CD8-positive, alpha-beta memory T cell (primary cell): ENCODE results near the gene AK9. TPM values are rescaled to one million over a fixed set of nuclear protein-coding genes. Genes with fewer than 3 reads are reported as not detected.

Experiments
- CTCF ChIA-PET: fragments of 350-600 bp; sonication (Branson Sonifier 250); formaldehyde crosslinking; loops from one replicate; lab custom pipeline; 2021; ENCODE audit warnings: antibody characterized with exemption; lab: Charles Lee
- POLR2A ChIA-PET: fragments of 350-600 bp; sonication (Branson Sonifier 250); formaldehyde crosslinking; loops from one replicate; lab custom pipeline; 2021; ENCODE audit warnings: antibody characterized with exemption; lab: Charles Lee
- DNase-seq, 5 donors: peaks; one replicate each; pipeline versions ENCODE4 v3.0.0 to v3.0.0-alpha.2; 2020 to 2022; ENCODE audit warnings: mixed read lengths in 1 of 5
- H3K27ac ChIP-seq: one replicate; pipeline ENCODE4 v1.7.0; 2013; ENCODE audit warnings: low read depth, mild to moderate bottlenecking, low read length, moderate library complexity
- H3K27me3 ChIP-seq: 2 replicates; pipeline ENCODE4 v1.7.0; 2013; ENCODE audit warnings: low read length, mild to moderate bottlenecking; ENCODE audit not compliant: insufficient read depth, poor library complexity, severe bottlenecking
- H3K36me3 ChIP-seq: 2 replicates; pipeline ENCODE4 v1.7.0; 2013; ENCODE audit warnings: mild to moderate bottlenecking, low read length, moderate library complexity; ENCODE audit not compliant: insufficient read depth
- H3K4me1 ChIP-seq: 2 replicates; pipeline ENCODE4 v1.7.0; 2013; ENCODE audit warnings: mild to moderate bottlenecking, low read length, moderate library complexity; ENCODE audit not compliant: insufficient read depth
- H3K4me3 ChIP-seq: 2 replicates; pipeline ENCODE4 v1.7.0; 2013; ENCODE audit warnings: mild to moderate bottlenecking, low read length
- H3K9me3 ChIP-seq: 2 replicates; pipeline ENCODE4 v1.7.0; 2013; ENCODE audit warnings: mild to moderate bottlenecking, low read length
- H3K27ac Mint-ChIP-seq, 8 donors: one replicate each; pipeline ENCODE4 v1.8.0; 2020 to 2021; ENCODE audit warnings: mixed read lengths in 8 of 8, mild to moderate bottlenecking in 6 of 8, inconsistent platforms in 3 of 8, moderate library complexity in 3 of 8
- H3K27me3 Mint-ChIP-seq, 2 donors: one replicate each; pipeline ENCODE4 v1.8.0; 2020 to 2021; ENCODE audit warnings: mixed read lengths in 2 of 2, mild to moderate bottlenecking in 1 of 2, moderate library complexity in 1 of 2
- H3K36me3 Mint-ChIP-seq, 3 donors: one replicate each; pipeline ENCODE4 v1.8.0; 2020 to 2021; ENCODE audit warnings: mixed read lengths in 3 of 3, inconsistent platforms in 1 of 3, mild to moderate bottlenecking in 1 of 3
- H3K4me1 Mint-ChIP-seq, 3 donors: one replicate each; pipeline ENCODE4 v1.8.0; 2020 to 2021; ENCODE audit warnings: mixed read lengths in 3 of 3, inconsistent platforms in 1 of 3, mild to moderate bottlenecking in 1 of 3
- H3K4me3 Mint-ChIP-seq, 7 donors: one replicate each; pipeline ENCODE4 v1.8.0; 2020 to 2021; ENCODE audit warnings: mixed read lengths in 7 of 7, mild to moderate bottlenecking in 6 of 7, moderate library complexity in 4 of 7, inconsistent platforms in 2 of 7
- H3K9me3 Mint-ChIP-seq, 5 donors: one replicate each; pipeline ENCODE4 v1.8.0; 2020 to 2022; ENCODE audit warnings: mixed read lengths in 5 of 5, mild to moderate bottlenecking in 3 of 5, moderate library complexity in 2 of 5, inconsistent platforms in 1 of 5
- polyA plus RNA-seq: library from polyadenylated mRNA; unstranded; fragments of 300-500 nt; fragmentation: Illumina TruSeq; gene quantifications from one replicate; pipeline ENCODE4 v1.2.3, GENCODE V29; 2021
- total RNA-seq, 2 experiments: library from RNA; stranded (reverse); gene quantifications; one replicate each; pipeline ENCODE4 v1.2.3, GENCODE V29; 2021

Gene AK9
- total and polyA plus RNA-seq, 3 experiments from 2014 or later: 5.1 to 6.8 (median 5.6) TPM

DNA sequence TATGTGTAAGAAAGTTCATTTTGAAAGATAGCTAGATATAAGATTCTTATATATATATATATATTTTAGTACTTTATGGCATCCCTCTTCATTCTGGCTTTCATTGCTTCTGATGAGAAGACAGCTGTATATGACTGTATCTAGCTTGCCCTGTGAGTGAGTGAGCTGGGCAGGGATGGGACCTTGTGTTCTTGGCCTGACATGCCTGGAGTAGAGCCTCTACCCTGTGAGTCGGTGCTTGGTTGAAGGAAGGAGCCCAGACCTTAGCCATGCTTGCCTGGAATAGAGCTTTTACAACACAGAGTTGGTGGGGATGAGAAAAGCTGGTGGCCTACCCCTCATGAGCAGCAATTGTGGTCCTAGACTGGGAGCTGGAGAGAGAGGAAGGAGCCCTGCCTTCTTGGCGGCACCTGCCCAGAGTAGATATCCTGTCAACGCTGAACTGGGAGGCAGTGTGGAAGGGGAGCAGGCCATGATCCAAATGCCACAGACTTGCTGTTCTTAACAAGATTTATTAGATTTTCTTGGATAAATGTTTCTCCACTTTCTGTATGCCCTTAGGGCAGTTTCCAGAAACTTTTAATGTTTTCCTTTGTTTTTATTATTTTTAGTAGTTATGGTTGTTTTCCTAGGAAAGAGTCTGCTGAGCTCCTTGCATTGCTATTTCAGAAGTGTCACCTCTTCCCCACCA is 31.7 kb upstream of the AK9 start:
- no peak overlapping the region for H3K4me3 ChIP-seq
- ChIA-PET POLR2A (no interaction called here), CTCF (no interaction called here)
- DNase-seq: no peak
- Mint-ChIP-seq H3K27ac (peak overlapping the region in 1 of 8 donors; percentile 24), H3K4me3 (no peak overlapping the region), H3K27me3 (no peaks in the 10 kb centered on the region), H3K4me1 (peaks cover 0 to 6% (median 3%) of the 10 kb centered on the region in 3 donors), H3K36me3 (peaks cover 30 to 78% (median 36%) of the 10 kb centered on the region in 3 donors), H3K9me3 (peaks cover 0 to 3% (median 2%) of the 10 kb centered on the region in 5 donors)
- H3K4me1 ChIP-seq: no peaks in the 10 kb centered on the region
- H3K27ac ChIP-seq: no peak overlapping the region
- no peaks in the 10 kb centered on the region for H3K27me3 ChIP-seq
- no peaks in the 10 kb centered on the region for H3K36me3 ChIP-seq
- no peaks in the 10 kb centered on the region for H3K9me3 ChIP-seq

DNA sequence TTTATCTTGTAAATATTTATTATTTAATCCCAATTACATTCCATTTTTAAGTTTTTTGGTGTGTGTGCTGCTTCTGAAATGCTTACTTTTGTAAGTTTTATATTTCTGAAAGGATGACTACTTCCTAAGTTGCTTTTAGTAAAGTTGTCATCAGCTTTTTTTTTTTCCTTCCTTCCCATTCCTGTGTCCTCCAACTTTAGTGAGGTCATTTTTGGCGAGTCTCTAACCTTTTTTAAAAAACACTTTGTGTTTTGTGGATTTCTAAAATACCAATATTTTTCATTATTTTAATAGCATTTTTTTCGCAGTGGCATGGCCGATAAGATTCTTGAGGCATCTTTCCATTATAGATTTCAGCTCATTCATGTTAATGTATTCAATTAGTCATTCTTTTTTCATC is 31.0 kb upstream of the AK9 start:
- Histone ChIP-seq H3K27me3 (no peaks in the 10 kb centered on the region), H3K36me3 (no peaks in the 10 kb centered on the region), H3K9me3 (no peaks in the 10 kb centered on the region), H3K4me3 (no peak overlapping the region), H3K27ac (no peak overlapping the region), H3K4me1 (no peaks in the 10 kb centered on the region)
- ChIA-PET POLR2A (no interaction called here), CTCF (no interaction called here)
- Mint-ChIP-seq H3K4me1 (peaks cover 0 to 6% (median 3%) of the 10 kb centered on the region in 3 donors), H3K9me3 (peaks cover 0 to 3% (median 2%) of the 10 kb centered on the region in 5 donors), H3K27me3 (no peaks in the 10 kb centered on the region), H3K4me3 (no peak overlapping the region), H3K36me3 (peaks cover 30 to 78% (median 38%) of the 10 kb centered on the region in 3 donors), H3K27ac (no peak overlapping the region)
- DNase-seq: no peak

DNA sequence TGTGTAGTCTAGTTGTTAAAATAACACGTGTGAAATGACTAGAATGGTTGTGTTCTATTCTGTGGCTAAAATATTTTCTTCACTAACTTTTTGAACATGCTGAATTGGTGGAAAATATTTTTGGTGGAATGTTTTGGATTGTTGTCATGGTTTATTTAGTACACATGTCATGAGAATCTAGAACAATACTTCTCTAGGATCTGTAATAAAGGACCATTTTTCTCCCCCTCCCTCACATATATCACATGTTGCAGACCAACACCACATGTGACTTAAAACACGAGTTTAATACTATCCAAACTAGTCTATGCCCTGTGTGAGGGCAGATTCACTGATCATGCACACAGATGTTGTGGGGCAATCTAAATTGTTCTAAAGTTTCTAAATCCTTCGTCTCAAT is 29.3 kb upstream of the AK9 start:
- Histone ChIP-seq H3K4me3 (no peak overlapping the region), H3K9me3 (no peaks in the 10 kb centered on the region), H3K36me3 (no peaks in the 10 kb centered on the region), H3K27me3 (no peaks in the 10 kb centered on the region), H3K4me1 (no peaks in the 10 kb centered on the region), H3K27ac (no peak overlapping the region)
- CTCF ChIA-PET: no interaction called here
- Mint-ChIP-seq H3K36me3 (peaks cover 22 to 79% (median 29%) of the 10 kb centered on the region in 3 donors), H3K4me1 (peaks cover 0 to 3% (median 0%) of the 10 kb centered on the region in 3 donors), H3K4me3 (no peak overlapping the region), H3K9me3 (peaks cover 0 to 2% (median 1%) of the 10 kb centered on the region in 5 donors), H3K27me3 (no peaks in the 10 kb centered on the region), H3K27ac (no peak overlapping the region)
- POLR2A ChIA-PET: no interaction called here
- no peak for DNase-seq

DNA sequence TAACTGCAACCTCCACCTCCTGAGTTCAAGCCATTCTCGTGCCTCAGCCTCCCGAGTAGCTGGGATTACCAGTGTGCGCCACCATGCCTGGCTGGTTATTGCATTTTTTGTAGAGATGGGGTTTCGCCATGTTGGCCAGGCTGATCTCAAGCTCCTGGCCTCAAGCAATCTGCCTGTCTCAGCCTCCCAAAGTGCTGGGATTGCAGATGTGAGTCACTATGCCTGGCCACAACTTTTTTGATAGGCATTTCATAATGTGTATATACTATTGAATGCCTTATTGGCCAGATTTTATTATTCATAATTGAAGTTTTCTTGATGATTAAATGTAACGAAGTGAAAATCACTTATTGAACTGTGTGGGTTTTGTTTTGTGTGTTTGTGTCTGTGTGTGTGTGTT is 28.0 kb upstream of the AK9 start:
- no peak overlapping the region for H3K27ac Mint-ChIP-seq
- DNase-seq: no peak

DNA sequence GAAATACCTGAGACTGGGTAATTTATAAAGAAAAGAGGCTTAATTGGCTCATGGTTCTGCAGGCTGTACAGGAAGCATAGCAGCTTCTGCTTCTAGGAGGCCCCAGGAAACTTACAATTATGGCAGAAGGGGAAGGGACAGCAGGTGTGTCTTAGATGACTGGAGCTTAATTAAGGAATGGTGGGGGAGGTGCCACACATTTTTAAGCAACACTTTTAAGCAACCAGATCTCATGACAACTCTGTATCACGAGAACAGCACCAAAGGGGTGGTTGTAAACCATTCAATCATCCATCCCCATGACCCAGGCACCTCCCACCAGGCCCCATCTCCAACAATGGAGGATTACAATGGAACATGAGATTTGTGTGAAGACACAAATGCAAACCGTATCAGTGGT is 27.0 kb upstream of the AK9 start:
- H3K36me3 Mint-ChIP-seq: peaks cover 5 to 64% (median 17%) of the 10 kb centered on the region in 3 donors
- ChIA-PET CTCF (no interaction called here), POLR2A (no interaction called here)
- peaks cover 0 to 5% (median 2%) of the 10 kb centered on the region in 3 donors for H3K4me1 Mint-ChIP-seq
- no peaks in the 10 kb centered on the region for H3K9me3 Mint-ChIP-seq
- H3K4me1 ChIP-seq: no peaks in the 10 kb centered on the region
- H3K4me3 ChIP-seq: no peak overlapping the region
- H3K4me3 Mint-ChIP-seq: no peak overlapping the region
- DNase-seq: no peak
- H3K9me3 ChIP-seq: no peaks in the 10 kb centered on the region
- no peak overlapping the region for H3K27ac ChIP-seq
- peak overlapping the region in 1 of 8 donors; percentile 44 for H3K27ac Mint-ChIP-seq
- H3K27me3 ChIP-seq: no peaks in the 10 kb centered on the region
- no peaks in the 10 kb centered on the region for H3K36me3 ChIP-seq
- H3K27me3 Mint-ChIP-seq: no peaks in the 10 kb centered on the region

More for the DNA sequence above, 28.0 kb upstream of the AK9 start:
- H3K27me3 Mint-ChIP-seq: no peaks in the 10 kb centered on the region
- H3K27me3 ChIP-seq: no peaks in the 10 kb centered on the region
- peaks cover 0 to 5% (median 0%) of the 10 kb centered on the region in 3 donors for H3K4me1 Mint-ChIP-seq
- H3K36me3 ChIP-seq: no peaks in the 10 kb centered on the region
- H3K4me1 ChIP-seq: no peaks in the 10 kb centered on the region
- no peak overlapping the region for H3K4me3 ChIP-seq
- H3K36me3 Mint-ChIP-seq: peaks cover 12 to 72% (median 23%) of the 10 kb centered on the region in 3 donors
- H3K4me3 Mint-ChIP-seq: no peak overlapping the region
- H3K27ac ChIP-seq: no peak overlapping the region
- no peaks in the 10 kb centered on the region for H3K9me3 ChIP-seq
- ChIA-PET POLR2A (no interaction called here), CTCF (interaction anchor here (1.2 kb wide), 1 partner anchor 321 kb away, joined by 3 read pairs; no protein-coding TSS in a partner anchor)
- no peaks in the 10 kb centered on the region for H3K9me3 Mint-ChIP-seq

DNA sequence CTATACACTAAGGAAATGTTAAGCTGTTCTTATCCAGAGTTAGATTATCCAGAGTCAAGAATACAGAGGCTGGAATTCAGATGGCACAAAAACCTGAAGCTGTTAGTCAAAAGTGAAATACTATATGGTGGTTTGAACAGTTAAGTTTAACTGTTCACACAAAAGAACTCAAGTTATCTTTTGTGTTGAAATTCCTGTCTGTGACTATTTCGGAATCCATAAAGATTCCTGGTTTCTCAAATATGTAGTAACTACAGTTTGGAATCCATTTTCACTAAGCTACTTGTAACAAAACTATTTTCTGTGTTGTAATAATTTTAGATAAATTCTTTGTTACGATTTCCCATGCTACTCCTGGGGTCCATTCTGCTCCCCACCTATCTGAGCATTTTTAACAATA is 24.6 kb upstream of the AK9 start:
- no peaks in the 10 kb centered on the region for H3K4me1 ChIP-seq
- Mint-ChIP-seq H3K36me3 (peaks cover 0 to 48% (median 6%) of the 10 kb centered on the region in 3 donors), H3K4me3 (no peak overlapping the region), H3K9me3 (no peaks in the 10 kb centered on the region), H3K27me3 (no peaks in the 10 kb centered on the region), H3K4me1 (peaks cover 0 to 16% (median 10%) of the 10 kb centered on the region in 3 donors), H3K27ac (no peak overlapping the region)
- POLR2A ChIA-PET: no interaction called here
- H3K36me3 ChIP-seq: no peaks in the 10 kb centered on the region
- no peak overlapping the region for H3K27ac ChIP-seq
- no peak for DNase-seq
- H3K27me3 ChIP-seq: no peaks in the 10 kb centered on the region
- no peak overlapping the region for H3K4me3 ChIP-seq
- CTCF ChIA-PET: interaction anchor here (3.6 kb wide), 1 partner anchor 324 kb away, joined by 14 read pairs; no protein-coding TSS in a partner anchor
- H3K9me3 ChIP-seq: no peaks in the 10 kb centered on the region

DNA sequence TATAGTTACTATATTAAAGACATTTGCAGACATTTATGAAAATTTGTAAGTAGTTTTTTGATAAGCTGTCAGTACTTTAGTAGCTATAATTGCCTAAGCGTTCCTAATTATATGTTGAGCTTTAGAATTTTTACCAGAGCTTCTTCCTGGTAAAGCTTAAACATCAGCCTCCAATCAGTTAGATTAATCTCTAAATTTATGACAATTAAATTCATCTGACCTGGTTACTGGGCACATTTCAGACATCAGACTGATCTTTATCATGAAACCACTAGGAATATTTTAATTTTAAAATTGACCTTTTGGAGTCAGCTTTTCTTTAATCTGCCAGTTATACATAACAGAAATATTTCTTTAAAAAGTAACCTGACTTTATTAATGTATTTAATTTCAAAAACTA is 23.6 kb upstream of the AK9 start:
- ChIA-PET POLR2A (no interaction called here), CTCF (interaction anchor here (1.4 to 3.6 kb wide), 2 partner anchors 9 to 325 kb away, joined by 6 to 14 read pairs; no protein-coding TSS in a partner anchor)
- Mint-ChIP-seq H3K4me3 (no peak overlapping the region), H3K27me3 (no peaks in the 10 kb centered on the region), H3K27ac (no peak overlapping the region), H3K4me1 (peaks cover 0 to 26% (median 13%) of the 10 kb centered on the region in 3 donors), H3K36me3 (peaks cover 0 to 39% (median 8%) of the 10 kb centered on the region in 3 donors), H3K9me3 (no peaks in the 10 kb centered on the region)
- no peaks in the 10 kb centered on the region for H3K36me3 ChIP-seq
- DNase-seq: no peak
- no peaks in the 10 kb centered on the region for H3K4me1 ChIP-seq
- H3K9me3 ChIP-seq: no peaks in the 10 kb centered on the region
- no peak overlapping the region for H3K27ac ChIP-seq
- no peaks in the 10 kb centered on the region for H3K27me3 ChIP-seq
- no peak overlapping the region for H3K4me3 ChIP-seq

DNA sequence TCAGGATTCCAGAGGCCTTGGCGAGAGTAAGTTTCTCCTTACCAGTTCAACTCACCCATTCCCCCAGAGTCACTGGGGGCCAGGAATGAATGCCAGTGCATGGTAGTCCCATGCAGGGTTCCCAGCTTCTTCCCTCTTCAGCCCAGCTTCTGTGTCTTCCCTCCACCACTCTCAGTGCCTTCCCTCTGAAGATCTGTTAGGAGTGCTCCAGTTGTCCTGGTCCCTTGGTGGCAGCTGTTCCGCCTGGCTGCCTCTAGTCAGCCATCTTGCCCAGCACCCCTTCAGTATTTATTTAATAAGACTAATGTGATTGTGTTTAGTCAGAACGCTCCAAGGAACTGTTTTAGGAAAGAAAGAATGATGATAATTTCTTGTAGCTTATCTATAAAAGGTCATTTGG is 23.2 kb upstream of the AK9 start:
- POLR2A ChIA-PET: no interaction called here
- H3K4me1 Mint-ChIP-seq: peaks cover 0 to 28% (median 15%) of the 10 kb centered on the region in 3 donors
- peak overlapping the region in 2 of 8 donors; percentile 18 to 31 for H3K27ac Mint-ChIP-seq

More for the DNA sequence above, 23.2 kb upstream of the AK9 start:
- H3K36me3 Mint-ChIP-seq: peaks cover 2 to 35% (median 8%) of the 10 kb centered on the region in 3 donors
- H3K4me3 Mint-ChIP-seq: no peak overlapping the region
- Histone ChIP-seq H3K27ac (no peak overlapping the region), H3K4me3 (no peak overlapping the region), H3K4me1 (no peaks in the 10 kb centered on the region), H3K9me3 (no peaks in the 10 kb centered on the region), H3K36me3 (no peaks in the 10 kb centered on the region), H3K27me3 (no peaks in the 10 kb centered on the region)
- H3K27me3 Mint-ChIP-seq: no peaks in the 10 kb centered on the region
- CTCF ChIA-PET: interaction anchor here (1.4 to 3.6 kb wide), 2 partner anchors 9 to 326 kb away, joined by 6 to 14 read pairs; no protein-coding TSS in a partner anchor
- no peaks in the 10 kb centered on the region for H3K9me3 Mint-ChIP-seq
- no peak for DNase-seq
